Measurements from ENCODE around the gene ZBTB48. TPM values are rescaled to one million over a fixed set of nuclear protein-coding genes. Genes with fewer than 3 reads are reported as not detected.

The ZBTB48 gene
- total RNA-seq, 1 experiment from 2014 or later, result 12.8 TPM

DNA sequence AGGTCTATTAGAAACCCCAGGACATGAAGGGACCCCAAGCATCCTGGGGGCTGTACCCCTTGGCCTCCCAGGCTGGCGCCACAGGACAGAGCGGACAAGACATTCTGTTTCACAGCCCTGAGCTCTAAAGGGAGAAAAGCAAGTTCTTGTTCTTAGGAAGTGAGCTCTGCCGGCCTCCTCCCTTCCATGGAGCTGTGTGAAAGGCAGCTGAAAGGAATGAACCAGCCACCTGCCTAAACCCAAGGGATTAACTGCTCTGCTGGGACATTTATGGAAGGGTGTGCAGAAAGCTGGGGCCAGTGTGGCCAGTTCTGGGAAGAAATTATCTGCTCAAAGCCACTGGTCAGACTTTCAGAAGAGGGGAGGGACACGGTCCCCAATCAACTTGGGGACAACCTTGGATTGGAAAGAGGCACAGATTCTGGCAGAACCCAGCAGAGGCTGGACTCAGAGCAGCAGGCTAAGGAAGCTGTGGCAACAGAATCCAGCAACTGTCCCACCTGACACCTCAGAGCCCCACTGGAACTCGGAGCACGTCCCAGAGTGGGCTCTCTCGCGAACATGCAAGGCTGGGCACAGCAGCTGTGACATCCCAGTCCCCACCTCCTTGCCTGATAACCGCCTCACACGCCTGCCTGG lies 20.7 kb downstream of the ZBTB48 start:
- DNase-seq (ENCODE audit: low read depth, low spot score), result no peak
- in situ Hi-C loops (cut with HindIII; ENCODE audit: low pct_unique_long_range_greater_than_20kb, low sequenced_read_pairs), result no loop called here

DNA sequence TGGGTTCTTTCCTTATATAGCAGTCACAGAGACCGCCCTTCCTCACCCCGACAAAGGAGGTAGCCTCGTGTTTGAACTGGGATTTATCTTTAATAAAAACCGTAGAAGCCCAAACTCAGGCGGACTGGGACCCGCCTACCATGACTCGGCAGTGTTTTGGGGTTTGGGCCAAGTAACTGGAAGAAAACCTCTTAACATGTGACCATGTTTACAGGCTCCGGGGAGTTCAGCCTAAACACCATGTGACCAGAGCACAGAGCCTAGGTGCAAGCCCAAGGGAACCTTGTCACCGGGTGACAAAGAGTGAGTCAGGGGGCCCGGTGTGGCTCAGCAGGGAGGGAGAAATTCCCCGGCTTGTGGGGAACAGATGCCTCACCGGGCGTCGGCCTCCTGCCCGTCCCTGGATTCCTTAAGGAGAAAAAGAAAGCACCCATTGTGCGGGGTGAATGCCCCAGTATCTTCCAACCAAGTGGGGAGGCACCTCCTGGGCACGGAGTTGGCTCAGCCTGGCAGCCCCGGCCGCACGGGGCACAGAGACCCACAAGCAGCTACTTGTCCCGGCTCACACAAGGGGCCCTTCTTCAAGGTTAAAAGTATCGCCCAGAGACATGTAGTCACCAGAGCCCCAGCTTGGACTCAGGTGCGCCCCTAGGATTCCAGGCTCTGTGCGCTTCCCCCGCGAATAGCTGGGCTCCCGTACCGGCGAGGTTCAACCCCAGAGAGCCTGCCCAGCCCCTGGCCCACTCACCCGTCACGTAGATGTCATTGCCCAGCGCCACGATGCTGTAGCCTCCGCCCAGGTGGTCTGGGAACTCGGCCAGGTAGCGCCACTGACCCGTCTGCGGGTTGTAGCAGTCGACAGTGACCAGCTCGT lies 21.5 kb downstream of the ZBTB48 start:
- DNase-seq (ENCODE audit: low read depth, low spot score), result peak; percentile 72
- in situ Hi-C loops (cut with HindIII; ENCODE audit: low pct_unique_long_range_greater_than_20kb, low sequenced_read_pairs), result no loop called here

DNA sequence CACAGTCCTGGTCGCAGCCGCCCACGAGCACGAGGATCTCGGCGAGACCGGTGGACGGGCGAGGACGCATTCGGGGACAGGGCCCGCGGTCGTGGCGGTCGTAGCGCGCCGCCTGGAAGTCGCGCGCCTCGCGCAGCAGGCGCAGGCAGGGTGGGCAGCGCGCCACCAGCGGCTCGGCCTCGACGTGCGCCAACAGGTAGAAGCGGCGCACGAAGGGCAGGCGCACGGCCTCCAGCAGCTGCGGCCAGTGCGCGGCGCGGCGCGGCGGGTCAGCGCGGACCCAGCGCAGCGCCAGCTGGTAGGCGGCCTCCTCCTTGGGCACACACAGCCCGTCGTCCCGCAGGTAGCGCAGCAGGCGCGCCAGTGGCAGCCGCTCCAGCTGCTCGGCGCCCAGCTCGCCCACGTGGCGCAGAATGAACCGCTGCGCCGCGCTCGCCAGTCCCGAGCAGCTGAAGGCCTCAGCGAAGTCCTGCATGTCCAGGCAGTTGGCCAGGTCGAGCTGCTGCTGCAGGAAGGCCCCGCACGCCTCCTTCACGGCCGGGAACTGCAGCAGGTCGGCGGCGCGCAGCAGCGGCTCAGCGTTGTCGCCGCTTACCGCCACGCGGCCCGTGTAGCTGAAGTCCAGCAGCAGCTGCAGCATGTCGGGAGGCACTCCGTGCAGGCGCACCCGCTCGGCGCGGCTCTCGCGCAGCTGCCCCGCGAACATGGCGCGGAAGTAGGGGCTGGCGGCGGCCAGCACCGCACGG lies 22.3 kb downstream of the ZBTB48 start:
- in situ Hi-C loops (cut with HindIII; ENCODE audit: low pct_unique_long_range_greater_than_20kb, low sequenced_read_pairs), result no loop called here
- DNase-seq (ENCODE audit: low read depth, low spot score), result no peak

DNA sequence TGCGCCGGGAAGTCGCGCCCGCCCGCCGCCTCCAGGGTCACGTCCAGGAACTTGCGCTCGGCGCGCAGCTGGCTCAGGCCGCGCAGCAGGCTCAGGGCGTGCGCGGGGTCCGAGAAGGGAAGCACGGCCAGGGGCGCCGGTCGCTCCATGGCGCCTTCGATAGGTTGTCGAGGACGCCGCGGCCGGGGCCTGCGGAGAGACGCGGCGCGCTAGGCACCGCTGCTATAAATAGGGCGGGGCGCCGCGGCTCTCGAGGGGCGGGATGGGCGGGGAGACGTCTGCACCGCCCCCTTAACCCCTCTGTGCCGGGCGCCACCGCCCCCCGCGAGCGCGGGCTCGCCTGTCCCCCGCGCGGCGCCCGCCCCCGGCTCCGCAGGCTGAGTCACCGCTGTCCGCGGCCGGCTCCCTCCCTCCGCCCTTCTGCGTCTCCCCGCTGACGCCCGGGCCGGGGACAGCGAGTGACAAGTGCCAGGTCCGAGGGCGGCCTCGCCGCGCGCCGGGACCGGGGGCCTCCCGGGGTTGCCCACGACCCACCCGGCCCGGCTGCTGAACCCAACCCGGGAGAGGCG lies 23.0 kb downstream of the ZBTB48 start, which contains the start of gene KLHL21:
TSS of gene KLHL21 (minus strand) at position 201 of the 569 bp plus-strand sequence. CDS start at position 149, 52 bp downstream.
- peak; percentile 86 for DNase-seq (ENCODE audit: low read depth, low spot score)
- in situ Hi-C loops (cut with HindIII; ENCODE audit: low pct_unique_long_range_greater_than_20kb, low sequenced_read_pairs), result no loop called here

DNA sequence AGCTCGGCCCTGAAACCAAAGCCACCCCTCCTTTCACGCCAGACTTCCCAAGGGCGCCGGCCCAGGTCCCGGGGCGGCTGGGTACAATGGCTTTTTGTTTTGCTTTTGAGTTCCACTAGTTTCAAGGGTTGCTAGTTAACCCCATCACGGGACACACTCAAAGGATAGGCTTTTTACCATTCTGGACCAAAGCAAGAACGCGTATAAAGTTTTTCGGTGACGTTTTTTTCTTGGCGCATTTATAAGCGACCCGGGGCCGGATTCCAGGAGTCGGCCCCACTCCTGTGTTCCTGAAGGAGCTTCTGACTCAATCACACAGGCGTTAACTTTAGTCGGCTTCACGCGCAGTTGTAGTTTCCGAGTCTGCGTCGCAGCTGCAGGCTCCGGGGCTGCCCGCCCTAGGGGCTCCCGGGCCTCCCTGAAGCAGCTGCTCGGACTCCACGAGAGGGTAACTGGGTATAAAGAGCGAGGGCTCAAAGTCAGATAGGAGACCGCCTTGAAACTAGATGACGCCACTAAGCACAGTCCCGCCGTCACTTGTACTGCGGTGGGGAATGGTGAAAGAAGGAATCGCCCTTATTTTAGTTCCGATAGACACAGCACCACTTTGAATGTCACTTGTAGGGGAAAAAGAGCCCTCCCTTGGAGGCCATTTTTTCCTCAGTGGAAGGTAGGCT lies 23.6 kb downstream of the ZBTB48 start:
- DNase-seq (ENCODE audit: low read depth, low spot score), result peak; percentile 98
- in situ Hi-C loops (cut with HindIII; ENCODE audit: low pct_unique_long_range_greater_than_20kb, low sequenced_read_pairs), result no loop called here

DNA sequence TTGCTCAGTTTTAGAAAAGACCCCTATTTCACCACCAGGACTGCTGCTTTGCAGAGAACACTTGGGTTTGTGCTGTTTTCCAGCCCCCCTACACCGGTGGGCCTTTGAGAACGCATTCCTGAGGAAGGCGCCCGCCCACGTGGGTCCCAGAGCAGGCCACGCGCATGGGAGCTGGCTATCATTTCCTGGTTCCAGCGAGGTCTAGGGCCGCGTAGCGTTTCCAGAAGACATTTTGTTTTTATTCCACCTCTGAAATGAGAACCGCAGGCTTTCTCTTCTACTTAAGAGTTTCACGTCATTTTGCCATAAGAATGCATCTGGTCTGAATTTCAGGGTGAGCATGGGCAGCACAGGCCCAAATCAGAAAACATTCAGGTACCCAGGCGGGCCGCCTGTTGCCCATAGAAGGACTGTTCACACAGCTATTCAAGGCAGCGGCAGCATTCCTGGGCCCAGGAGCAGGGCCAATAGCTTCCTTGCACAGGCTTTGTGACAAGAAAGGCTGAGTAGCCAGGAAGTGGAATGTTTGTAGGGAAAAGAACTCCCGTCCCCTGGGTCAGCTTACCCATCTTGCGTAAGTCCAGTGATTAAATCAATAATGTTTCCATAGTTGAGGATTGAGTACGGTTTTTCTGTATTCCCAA lies 24.2 kb downstream of the ZBTB48 start:
- DNase-seq (ENCODE audit: low read depth, low spot score), result peak; percentile 65
- in situ Hi-C loops (cut with HindIII; ENCODE audit: low pct_unique_long_range_greater_than_20kb, low sequenced_read_pairs), result no loop called here

DNA sequence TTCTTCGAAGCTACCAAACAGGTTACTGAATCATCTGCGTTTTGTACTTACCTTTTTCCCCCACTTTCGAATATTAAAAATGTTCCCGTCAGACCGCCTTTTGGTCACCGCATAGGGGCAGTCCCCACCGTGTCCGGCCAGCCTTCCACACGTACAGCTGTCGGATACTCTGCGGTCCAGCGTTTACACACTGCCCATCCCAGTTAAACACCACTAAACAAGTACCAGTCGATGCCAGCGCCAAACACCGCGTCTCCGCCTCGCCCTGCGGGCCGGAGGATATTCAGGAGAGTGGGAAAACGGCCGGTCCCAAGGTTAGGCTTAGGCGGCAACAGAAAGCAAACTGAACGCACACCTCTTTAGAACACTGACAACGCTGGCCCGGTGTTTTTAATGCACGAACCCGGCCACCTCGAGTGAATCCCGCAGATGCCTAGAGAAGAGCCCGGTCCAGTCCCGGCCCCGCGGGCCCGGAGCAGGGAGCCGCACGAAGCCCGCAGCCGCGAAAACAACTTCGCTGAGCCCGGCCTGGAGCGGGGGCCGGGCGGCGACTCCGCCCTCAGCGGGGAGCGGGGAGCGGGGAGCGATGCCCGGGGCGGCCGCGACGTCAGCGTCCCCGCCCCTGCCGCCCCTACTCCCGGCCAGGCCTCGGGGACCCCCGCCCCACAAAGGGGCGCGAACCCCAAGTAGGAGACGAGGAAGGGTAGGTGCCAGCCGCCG lies 33.0 kb downstream of the ZBTB48 start:
- DNase-seq (ENCODE audit: low read depth, low spot score), result peak; percentile 35
- in situ Hi-C loops (cut with HindIII; ENCODE audit: low pct_unique_long_range_greater_than_20kb, low sequenced_read_pairs), result no loop called here

DNA sequence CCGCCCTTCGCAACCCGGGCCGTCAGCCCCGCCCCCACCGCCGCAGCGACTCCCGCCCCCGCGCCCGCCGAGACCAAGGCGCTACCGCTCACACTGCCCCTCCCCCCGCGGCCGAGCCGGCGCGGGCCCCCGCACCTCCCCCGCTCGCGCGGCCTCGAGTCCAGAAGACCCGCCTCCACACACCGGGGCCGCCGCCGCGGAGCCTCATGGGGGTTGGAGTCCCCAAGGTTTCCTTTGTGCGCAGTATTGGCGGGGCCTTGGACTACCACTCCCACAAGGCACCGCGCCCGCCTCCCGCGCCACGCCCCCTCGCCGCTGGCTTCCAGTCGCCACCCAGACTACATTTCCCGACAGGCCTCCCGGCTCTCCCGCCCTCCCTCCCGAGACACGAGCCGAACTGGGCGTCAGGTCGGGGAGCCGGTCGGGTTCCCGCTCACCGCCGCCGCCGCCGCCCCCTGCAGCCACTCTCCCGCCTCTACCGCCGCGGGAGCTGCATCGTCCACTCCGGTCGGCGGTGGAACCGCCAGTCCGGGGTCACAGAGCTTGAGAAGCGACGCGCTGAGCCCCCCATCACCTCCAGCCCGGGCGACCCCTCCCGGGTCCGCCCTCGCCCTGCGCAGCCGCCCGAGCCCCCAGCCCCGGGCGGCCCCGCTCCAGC lies 33.7 kb downstream of the ZBTB48 start, which contains the start of gene PHF13:
TSS of gene PHF13 (plus strand) at position 371 of the 658 bp plus-strand sequence. CDS start 336 bp downstream, outside the sequence.
- in situ Hi-C loops (cut with HindIII; ENCODE audit: low pct_unique_long_range_greater_than_20kb, low sequenced_read_pairs), result no loop called here
- DNase-seq (ENCODE audit: low read depth, low spot score), result peak; percentile 97

DNA sequence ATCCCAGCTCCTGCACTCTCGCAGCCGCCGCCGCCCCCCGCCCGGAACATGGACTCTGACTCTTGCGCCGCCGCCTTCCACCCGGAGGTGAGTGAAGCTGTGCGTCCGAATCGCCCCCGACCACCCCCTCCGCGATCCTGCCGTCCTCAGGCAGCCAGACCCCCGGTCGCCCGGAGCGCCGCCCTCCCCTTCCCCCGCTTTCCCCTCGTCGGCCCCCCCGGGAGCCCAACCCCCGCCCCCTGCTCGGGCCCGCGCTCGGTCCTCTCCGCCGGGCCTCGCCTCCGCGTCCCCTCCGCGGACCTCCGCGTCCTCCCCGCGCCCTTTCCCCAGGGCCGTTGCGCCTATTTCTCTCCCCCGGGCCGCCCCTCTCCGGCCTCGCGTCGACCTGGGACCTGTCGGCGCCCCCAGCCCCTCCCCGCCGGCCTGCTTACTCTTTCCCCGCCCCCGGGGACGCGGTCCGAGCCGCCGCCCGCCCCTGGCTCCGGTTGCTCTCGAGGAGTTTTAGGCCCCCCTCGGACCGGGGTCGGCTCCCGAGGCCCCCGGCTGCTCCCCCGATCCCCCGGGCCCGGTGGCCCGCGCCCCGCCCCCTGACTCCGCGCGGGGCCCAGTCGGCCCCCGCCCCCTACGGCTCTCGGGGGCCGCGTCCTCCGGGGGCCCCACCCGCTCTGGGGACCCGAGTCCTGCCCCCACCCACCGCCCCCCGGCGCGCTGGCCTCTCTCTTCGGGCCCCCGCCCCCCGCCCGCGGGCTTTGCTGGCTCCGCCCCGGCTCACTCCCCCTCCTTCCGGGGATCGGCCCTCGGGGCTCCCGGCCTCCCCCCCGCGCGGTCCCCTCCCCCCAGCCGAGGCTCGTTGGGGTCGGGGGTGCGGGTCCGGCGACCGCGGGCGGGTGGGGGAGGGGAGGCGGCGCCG lies 34.5 kb downstream of the ZBTB48 start:
- in situ Hi-C loops (cut with HindIII; ENCODE audit: low pct_unique_long_range_greater_than_20kb, low sequenced_read_pairs), result no loop called here
- no peak for DNase-seq (ENCODE audit: low read depth, low spot score)

DNA sequence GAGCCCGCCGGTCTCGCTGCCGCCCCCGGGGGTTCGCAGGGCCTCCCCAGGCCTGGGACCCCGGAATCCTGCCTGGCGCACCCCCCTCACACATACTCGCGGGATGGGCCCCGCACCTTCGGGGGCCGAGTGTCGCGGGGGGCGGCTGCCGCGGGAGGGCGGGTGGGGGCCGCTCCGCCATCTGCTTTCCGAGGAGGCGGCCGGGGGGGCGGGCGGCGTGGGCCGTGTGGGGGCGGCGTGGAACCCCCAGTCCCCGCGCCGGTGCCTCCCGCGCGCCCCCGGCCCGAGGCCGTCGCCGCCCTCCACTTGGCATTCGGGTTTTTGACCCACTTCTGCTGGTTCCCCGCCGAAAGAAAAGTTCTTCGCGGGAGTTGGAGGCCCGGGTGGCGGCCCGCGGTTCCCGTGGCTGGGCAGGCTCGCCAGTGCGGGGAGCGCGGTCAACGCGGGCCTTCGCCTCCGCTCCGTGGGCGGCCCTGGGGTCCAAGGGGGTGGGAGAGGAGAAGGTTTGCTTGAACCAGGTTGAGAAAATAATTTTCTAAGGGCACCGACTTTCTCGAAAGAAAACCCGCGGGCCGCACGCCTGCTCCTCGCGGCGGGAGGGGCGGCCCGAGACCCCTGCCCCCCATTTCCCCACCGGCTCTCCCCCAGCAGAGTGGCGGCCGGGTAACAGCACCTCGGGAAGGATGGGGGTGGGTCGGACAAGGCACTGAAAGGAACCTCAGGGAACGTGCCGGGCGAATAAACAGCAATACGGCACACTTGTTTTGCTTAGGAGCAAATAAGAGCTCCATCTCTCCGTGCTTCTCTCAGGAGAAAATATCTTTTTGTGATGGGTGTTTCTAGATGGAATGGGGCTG lies 35.4 kb downstream of the ZBTB48 start:
- in situ Hi-C loops (cut with HindIII; ENCODE audit: low pct_unique_long_range_greater_than_20kb, low sequenced_read_pairs), result no loop called here
- no peak for DNase-seq (ENCODE audit: low read depth, low spot score)

DNA sequence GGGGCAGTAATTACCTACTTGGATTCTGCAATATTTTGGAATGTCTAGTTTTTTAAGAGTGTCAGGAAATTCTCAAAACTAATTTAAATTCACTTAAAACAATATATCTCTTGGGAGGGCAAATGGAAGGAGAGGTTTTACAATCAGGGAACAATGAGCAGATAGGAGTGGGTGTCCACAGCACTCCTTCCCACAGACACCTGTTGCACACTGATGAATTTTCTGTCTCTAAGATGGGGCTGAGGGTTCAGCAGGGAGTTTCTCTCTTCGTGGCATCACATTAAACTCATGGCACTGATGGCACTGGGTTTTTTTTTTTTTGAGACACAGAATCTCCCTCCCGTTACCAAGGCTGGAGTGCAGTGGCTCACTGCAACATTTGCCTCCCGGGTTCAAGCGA lies 39.3 kb downstream of the ZBTB48 start:
- in situ Hi-C loops (cut with HindIII; ENCODE audit: low pct_unique_long_range_greater_than_20kb, low sequenced_read_pairs), result no loop called here
- DNase-seq (ENCODE audit: low read depth, low spot score), result no peak

DNA sequence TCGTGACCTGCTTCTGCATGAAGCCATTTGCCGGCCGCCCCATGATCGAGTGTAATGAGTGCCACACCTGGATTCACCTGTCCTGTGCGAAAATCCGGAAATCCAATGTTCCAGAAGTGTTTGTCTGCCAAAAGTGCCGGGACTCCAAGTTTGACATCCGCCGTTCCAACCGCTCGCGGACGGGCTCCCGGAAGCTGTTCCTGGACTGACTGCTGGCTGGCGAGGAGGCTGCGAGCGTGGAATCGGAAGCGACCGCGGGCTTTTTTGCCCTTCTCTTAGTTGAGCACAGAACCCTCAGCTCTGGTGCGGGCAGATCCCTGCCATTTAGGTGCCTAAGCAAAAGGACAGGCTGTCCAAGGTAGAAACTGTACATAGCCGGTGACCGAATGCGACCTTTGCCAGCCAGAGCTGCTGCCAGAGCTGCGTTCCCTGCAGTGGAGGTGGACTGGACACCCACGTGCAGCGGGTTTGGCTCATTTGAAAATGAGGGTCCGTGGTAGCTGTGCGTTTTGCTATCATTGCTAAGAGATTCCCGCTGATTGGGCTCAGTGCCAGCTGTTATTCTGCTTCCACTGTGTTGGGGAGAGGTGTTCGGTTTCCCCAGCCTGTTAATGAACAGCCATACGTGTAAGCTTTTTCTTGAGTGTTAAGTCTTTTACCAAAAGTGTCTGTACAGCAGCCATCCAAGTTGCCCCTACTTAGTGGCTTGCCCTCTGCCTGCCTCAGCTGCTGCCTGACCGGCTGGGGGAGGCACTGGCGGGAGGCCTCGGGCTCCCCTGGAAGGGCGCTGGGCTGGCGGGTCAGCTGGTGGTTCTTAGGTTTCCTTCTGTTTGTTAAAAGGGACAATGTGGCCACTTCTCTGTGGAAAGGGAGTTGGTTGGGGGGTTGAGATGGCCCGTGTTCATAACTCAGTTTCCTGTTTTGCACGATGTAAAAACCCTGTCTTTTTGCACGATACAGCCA lies 41.9 kb downstream of the ZBTB48 start:
- DNase-seq (ENCODE audit: low read depth, low spot score), result no peak
- in situ Hi-C loops (cut with HindIII; ENCODE audit: low pct_unique_long_range_greater_than_20kb, low sequenced_read_pairs), result no loop called here

All from SK-MEL-5 (cell line).